ENCODE results near the gene STXBP2. TPM values are rescaled to one million over a fixed set of nuclear protein-coding genes. Genes with fewer than 3 reads are reported as not detected.
"Not testable (repeated sequence)": the region's sequence is repeated elsewhere in the genome, so short reads cannot be mapped to it uniquely, and the experiment has no call there.

Gene STXBP2
- total RNA-seq, 1 donor = 9.9 TPM

DNA sequence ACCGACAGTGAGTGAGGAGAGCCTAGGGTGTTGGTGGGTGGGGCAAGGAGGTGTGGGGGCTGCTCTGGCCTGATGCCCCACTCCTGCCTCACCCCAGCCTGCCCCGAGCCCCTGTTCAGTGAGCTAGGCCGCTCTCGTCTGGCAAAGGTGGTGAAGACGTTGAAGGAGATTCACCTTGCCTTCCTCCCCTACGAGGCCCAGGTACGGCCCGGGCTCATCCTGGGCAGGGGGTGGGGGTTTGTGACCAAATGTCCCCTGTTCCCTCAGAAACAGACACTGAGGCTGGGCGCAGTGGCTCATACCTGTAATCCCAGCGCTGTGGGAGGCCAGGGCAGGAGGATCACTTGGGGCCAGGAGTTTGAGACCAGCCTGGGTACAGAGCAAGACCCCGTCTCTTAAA, 3.9 kb downstream of the STXBP2 start:
- TF ChIP-seq CTCF (IDR thresholded peaks at IDR 0.05; ENCODE audit: insufficient read depth, low read depth, low read length) = no peak
- no peak for DNase-seq (ENCODE audit: low read depth)
- no peak overlapping the region for H3K4me3 ChIP-seq (ENCODE audit: low read depth, low read length)

- H3K4me3 ChIP-seq (ENCODE audit: low read depth, low read length) = no peak overlapping the region
- TF ChIP-seq CTCF (IDR thresholded peaks at IDR 0.05; ENCODE audit: insufficient read depth, low read depth, low read length) = no peak
- DNase-seq (ENCODE audit: low read depth) = no peak
These were observed 4.7 kb downstream of the STXBP2 start for GRCh38 chr19:7641290-7642276.

DNA sequence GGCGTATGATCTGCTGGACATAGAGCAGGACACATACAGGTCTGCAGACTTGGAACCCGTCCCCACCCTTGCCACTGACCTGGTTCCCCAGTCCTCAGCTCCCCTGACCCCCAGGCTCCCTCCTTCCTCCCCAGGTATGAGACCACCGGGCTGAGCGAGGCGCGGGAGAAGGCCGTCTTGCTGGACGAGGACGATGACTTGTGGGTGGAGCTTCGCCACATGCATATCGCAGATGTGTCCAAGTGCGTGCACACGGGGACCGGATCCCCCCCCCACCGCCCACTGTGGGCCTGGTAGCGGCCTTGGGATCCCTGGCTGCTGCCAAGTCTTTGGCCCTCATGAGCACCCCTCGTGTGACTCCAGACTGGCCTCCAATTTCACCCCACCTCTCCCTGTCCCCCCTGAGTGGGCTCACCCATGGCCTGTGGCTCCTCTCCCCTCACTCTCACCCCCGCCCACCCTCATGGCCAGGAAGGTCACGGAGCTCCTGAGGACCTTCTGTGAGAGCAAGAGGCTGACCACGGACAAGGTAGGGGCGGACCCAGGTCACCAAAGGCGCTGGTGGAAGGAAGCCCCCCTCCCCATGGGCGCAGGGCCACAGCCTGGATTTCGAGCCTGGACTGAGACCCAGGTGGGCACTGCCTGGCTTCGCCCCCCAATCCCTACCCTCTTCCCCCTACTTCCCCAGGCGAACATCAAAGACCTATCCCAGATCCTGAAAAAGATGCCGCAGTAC, 5.6 kb downstream of the STXBP2 start:
- H3K4me3 ChIP-seq (ENCODE audit: low read depth, low read length) = no peak overlapping the region
- no peak for DNase-seq (ENCODE audit: low read depth)
- no peak for TF ChIP-seq CTCF (IDR thresholded peaks at IDR 0.05; ENCODE audit: insufficient read depth, low read depth, low read length)

GRCh38 chr19:7643031-7643415, 6.1 kb downstream of the STXBP2 start:
- DNase-seq (ENCODE audit: low read depth) = no peak
- no peak overlapping the region for H3K4me3 ChIP-seq (ENCODE audit: low read depth, low read length)
- TF ChIP-seq CTCF (IDR thresholded peaks at IDR 0.05; ENCODE audit: insufficient read depth, low read depth, low read length) = no peak

- not testable (repeated sequence) for H3K4me3 ChIP-seq (ENCODE audit: low read depth, low read length); DNase-seq (ENCODE audit: low read depth)
These were observed 7.0 kb downstream of the STXBP2 start for GRCh38 chr19:7643629-7644549.

- H3K4me3 ChIP-seq (ENCODE audit: low read depth, low read length) = no peak overlapping the region
- TF ChIP-seq CTCF (IDR thresholded peaks at IDR 0.05; ENCODE audit: insufficient read depth, low read depth, low read length) = no peak
- DNase-seq (ENCODE audit: low read depth) = no peak
These were observed 7.6 kb downstream of the STXBP2 start for GRCh38 chr19:7644550-7644877.

All from fibroblast of villous mesenchyme (primary cell).